Heart right ventricle (tissue), 12 donors: ENCODE data around the gene NAA20. TPM values are rescaled to one million over a fixed set of nuclear protein-coding genes. Genes with fewer than 3 reads are reported as not detected.

ENCODE experiments used
- polyA plus RNA-seq, 2 donors: library from polyadenylated mRNA; stranded (reverse); fragments of 200-250 nt; gene quantifications; one replicate each; pipeline ENCODE4 v1.2.3, GENCODE V29; 2013
- total RNA-seq, 10 donors: library from RNA; stranded (reverse); fragmentation: NEBNext Ultra II Directional in 3 of 10; extraction: Animal tissue kit (Norgen Biotek cat#: 25700) in 3 of 10; gene quantifications; one replicate each; pipeline versions ENCODE4 v1.2.1 to v1.2.4, GENCODE V29; 2021 to 2023
- donor health status: ischemic (EF 13 %, LVEDD 7.1; RV severe dilation, severe dysfunction).
- donor health status: healthy with polysubstance abuse.
- donor health status: DM: no; HTN: yes; CAD: no.
- donor health status: DM: no; HTN: no; CAD: no.
- donor health status: ischemic (EF 25% LVEDD 6.9; RV normal size, moderate dysfunction).
- donor health status: ischemic (EF 25% LVEDD 5.7; RV mildly dilated, moderate dysfunction).
- donor health status: healthy.
- donor health status: nonischemic (EF 11% LVEDD 7.7; RV severe dilation, severe dysfunction).
- donor health status: DM: yes; HTN: yes; CAD: no.
- donor health status: PGD.
- donor health status: ischemic (EF 29% LVEDD 5.4; RV normal size, mild dysfunction).
- donor health status: nonischemic (EF 23%, LVEDD 6.1; RV moderate dilation, normal function).

NAA20 gene
- total and polyA plus RNA-seq, 12 donors = 53.7 to 98.1 (median 64.5) TPM

Other genes starting within 250 kb of the NAA20 start
- 10 to 100 TPM; 13.5 to 20.2 (median 18.1) TPM for gene CRNKL1, start 35.1 kb downstream of the NAA20 start, total RNA-seq
- gene CRNKL1, start 35.1 kb downstream of the NAA20 start, polyA plus RNA-seq = 10 to 100 TPM in 1 of 2 donors, 1 to 10 TPM in 1; 9.8 to 17.5 TPM
- gene CFAP61, start 35.2 kb downstream of the NAA20 start, total RNA-seq = 100 to 1,000 TPM in 1 of 10 donors, 10 to 100 TPM in 9; 30.3 to 140 (median 68.2) TPM
- 10 to 100 TPM in 1 of 2 donors, 1 to 10 TPM in 1; 8.2 to 15.1 TPM for gene CFAP61, start 35.2 kb downstream of the NAA20 start, polyA plus RNA-seq